ENCODE data around the gene MACROH2A2.

GRCh38 chr10:70084189-70084588, 31.5 kb downstream of the MACROH2A2 start:
- TF ChIP-seq CTCF (IDR thresholded peaks at IDR 0.05) (no peak), EZH2 (IDR thresholded peaks at IDR 0.05; ENCODE audit: borderline replicate concordance, insufficient read depth, low read depth, low read length, poor library complexity, severe bottlenecking) (no peak)
